SK-N-DZ (cell line): ENCODE data around the gene AARS2.

ENCODE experiments used
- DNase-seq: peaks from one replicate; pipeline ENCODE4 v3.0.0-alpha.2; 2015; ENCODE audit warnings: low spot score

Gene AARS2

DNA sequence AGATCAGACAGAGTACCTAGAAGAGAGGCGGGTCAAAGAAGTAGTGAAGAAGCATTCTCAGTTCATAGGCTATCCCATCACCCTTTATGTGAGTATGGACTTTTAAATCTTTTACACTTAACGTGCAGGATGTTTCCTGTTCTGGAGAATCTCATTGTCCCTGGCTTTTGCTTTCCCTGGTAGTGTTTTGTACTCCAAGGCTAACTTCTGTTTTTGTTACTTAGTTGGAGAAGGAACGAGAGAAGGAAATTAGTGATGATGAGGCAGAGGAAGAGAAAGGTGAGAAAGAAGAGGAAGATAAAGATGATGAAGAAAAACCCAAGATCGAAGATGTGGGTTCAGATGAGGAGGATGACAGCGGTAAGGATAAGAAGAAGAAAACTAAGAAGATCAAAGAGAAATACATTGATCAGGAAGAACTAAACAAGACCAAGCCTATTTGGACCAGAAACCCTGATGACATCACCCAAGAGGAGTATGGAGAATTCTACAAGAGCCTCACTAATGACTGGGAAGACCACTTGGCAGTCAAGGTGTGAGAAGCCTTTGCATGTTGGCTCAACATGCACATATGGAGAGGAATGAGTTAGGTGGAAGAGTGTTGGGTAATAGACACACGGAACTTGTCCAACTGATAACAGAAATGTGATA is 63.0 kb downstream of the AARS2 start:
- no peak for DNase-seq
